CD4-positive, alpha-beta T cell (primary cell): ENCODE results near the gene TP63. TPM values are rescaled to one million over a fixed set of nuclear protein-coding genes. Genes with fewer than 3 reads are reported as not detected.

ENCODE experiments used
- ATAC-seq: fragments of 200-7000 bp; cut with Tn5 transposase; one replicate; pipeline ENCODE4 v1.10.0; 2022; ENCODE audit warnings: mild to moderate bottlenecking; ENCODE audit not compliant: poor library complexity
- CTCF ChIA-PET: fragments of 350-600 bp; sonication (Branson Sonifier 250); formaldehyde crosslinking; loops from one replicate; lab custom pipeline; 2021; ENCODE audit warnings: antibody characterized with exemption, inconsistent platforms; lab: Charles Lee
- POLR2A ChIA-PET: fragments of 350-600 bp; sonication (Branson Sonifier 250); formaldehyde crosslinking; loops from one replicate; lab custom pipeline; 2021; ENCODE audit warnings: antibody characterized with exemption, inconsistent platforms; lab: Charles Lee
- DNase-seq, 14 experiments: peaks; one replicate each; pipeline ENCODE4 v3.0.0-alpha.2; 2013 to 2020; ENCODE audit warnings: mixed read lengths in 2 of 14
- H3K27ac ChIP-seq, 2 donors: one replicate each; pipeline versions ENCODE4 v1.5.1 to v1.7.0; 2013; ENCODE audit warnings: low read length in 2 of 2, low read depth in 1 of 2, mild to moderate bottlenecking in 1 of 2
- H3K27me3 ChIP-seq, 2 experiments: 1 replicate in 1 of 2; 2 replicates in 1 of 2; pipeline versions ENCODE4 v1.6.1 to v1.7.0; 2013; ENCODE audit warnings: low read length in 2 of 2, control low read depth in 1 of 2, mild to moderate bottlenecking in 1 of 2, moderate library complexity in 1 of 2; ENCODE audit not compliant: insufficient read depth in 2 of 2, control insufficient read depth in 1 of 2
- H3K36me3 ChIP-seq: one replicate; pipeline ENCODE4 v1.6.1; 2013; ENCODE audit warnings: low read length, control low read depth; ENCODE audit not compliant: insufficient read depth
- H3K4me1 ChIP-seq: one replicate; pipeline ENCODE4 v1.6.1; 2013; ENCODE audit warnings: low read length, control low read depth; ENCODE audit not compliant: insufficient read depth
- H3K4me3 ChIP-seq: one replicate; pipeline ENCODE4 v1.5.1; 2013; ENCODE audit warnings: mild to moderate bottlenecking, low read length, moderate library complexity
- H3K9me3 ChIP-seq, 2 experiments: 1 replicate in 1 of 2; 2 replicates in 1 of 2; pipeline versions ENCODE4 v1.6.1 to v1.7.0; 2013; ENCODE audit warnings: low read length in 2 of 2, mild to moderate bottlenecking in 2 of 2, control low read depth in 1 of 2, moderate library complexity in 1 of 2; ENCODE audit not compliant: control insufficient read depth in 1 of 2, insufficient read depth in 1 of 2
- H3K27ac Mint-ChIP-seq: one replicate; pipeline ENCODE4 v1.8.0; 2020; ENCODE audit warnings: mixed read lengths
- H3K27me3 Mint-ChIP-seq: one replicate; pipeline ENCODE4 v1.8.0; 2021; ENCODE audit warnings: mixed read lengths
- H3K36me3 Mint-ChIP-seq: one replicate; pipeline ENCODE4 v1.8.0; 2021; ENCODE audit warnings: low read depth, mixed read lengths
- H3K4me1 Mint-ChIP-seq: one replicate; pipeline ENCODE4 v1.8.0; 2021; ENCODE audit warnings: low read depth, mixed read lengths
- H3K4me3 Mint-ChIP-seq: one replicate; pipeline ENCODE4 v1.8.0; 2020; ENCODE audit warnings: mild to moderate bottlenecking, mixed read lengths
- H3K9me3 Mint-ChIP-seq: one replicate; pipeline ENCODE4 v1.8.0; 2020; ENCODE audit warnings: mixed read lengths
- intact Hi-C, 2 experiments: fragments of 100-400 bp; cut with DNase I in 1 of 2; cut with micrococcal nuclease in 1 of 2; formaldehyde crosslinking; loops; one replicate each; pipeline versions ENCODE4 v1.15.1 to v1.9.0; 2023 to 2025; cut with DNase I, micrococcal nuclease
- total RNA-seq, 174 experiments: library from RNA in 2 of 174; stranded (reverse) in 2 of 174; gene quantifications; one replicate each; pipeline ENCODE4 v1.2.3 and lab custom pipeline; 2021 to 2026
- TF ChIP-seq, protein P1 (sequence below): fragments of 200-600 bp; IDR thresholded peaks from one replicate; pipeline ENCODE4 v1.8.0; 2022; ENCODE audit warnings: antibody characterized with exemption, mild to moderate bottlenecking

Gene TP63
- total RNA-seq, 2 experiments from 2014 or later = 0.31 TPM; not detected in 1

DNA sequence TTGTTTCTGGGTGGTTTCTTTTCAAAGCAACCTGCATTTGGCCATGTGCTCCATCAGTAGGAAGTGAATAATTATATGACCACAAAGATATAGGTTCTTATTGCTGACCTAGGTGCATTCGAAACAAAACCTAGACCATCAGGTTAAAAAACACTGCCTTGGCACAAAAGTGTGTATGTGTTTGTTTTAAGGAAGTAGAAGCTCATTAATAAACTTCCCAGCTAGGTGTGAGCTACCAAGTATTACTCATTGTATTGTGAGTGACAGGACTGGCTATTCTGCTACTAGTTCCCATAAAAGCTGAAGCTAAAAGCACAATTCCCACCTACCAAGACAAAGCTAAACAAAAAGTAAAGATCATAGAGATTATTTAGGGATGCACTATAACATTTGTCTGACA, 168.2 kb downstream of the TP63 start:
- TF ChIP-seq, protein P1, sequence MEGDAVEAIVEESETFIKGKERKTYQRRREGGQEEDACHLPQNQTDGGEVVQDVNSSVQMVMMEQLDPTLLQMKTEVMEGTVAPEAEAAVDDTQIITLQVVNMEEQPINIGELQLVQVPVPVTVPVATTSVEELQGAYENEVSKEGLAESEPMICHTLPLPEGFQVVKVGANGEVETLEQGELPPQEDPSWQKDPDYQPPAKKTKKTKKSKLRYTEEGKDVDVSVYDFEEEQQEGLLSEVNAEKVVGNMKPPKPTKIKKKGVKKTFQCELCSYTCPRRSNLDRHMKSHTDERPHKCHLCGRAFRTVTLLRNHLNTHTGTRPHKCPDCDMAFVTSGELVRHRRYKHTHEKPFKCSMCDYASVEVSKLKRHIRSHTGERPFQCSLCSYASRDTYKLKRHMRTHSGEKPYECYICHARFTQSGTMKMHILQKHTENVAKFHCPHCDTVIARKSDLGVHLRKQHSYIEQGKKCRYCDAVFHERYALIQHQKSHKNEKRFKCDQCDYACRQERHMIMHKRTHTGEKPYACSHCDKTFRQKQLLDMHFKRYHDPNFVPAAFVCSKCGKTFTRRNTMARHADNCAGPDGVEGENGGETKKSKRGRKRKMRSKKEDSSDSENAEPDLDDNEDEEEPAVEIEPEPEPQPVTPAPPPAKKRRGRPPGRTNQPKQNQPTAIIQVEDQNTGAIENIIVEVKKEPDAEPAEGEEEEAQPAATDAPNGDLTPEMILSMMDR = no peak
- H3K27me3 Mint-ChIP-seq = no peaks in the 10 kb centered on the region
- H3K4me3 Mint-ChIP-seq = no peak overlapping the region
- no peak overlapping the region for H3K27ac ChIP-seq
- intact Hi-C loops = no loop called here
- ChIA-PET POLR2A (interaction anchor here (0.5 kb wide), 1 partner anchor 370 kb away, joined by 3 read pairs; no protein-coding TSS in a partner anchor), CTCF (interaction anchor here (1.0 kb wide), 1 partner anchor 148 kb away, joined by 3 read pairs; no protein-coding TSS in a partner anchor)
- ATAC-seq (no peak), DNase-seq (no peak)
- no peaks in the 10 kb centered on the region for H3K27me3 ChIP-seq
- H3K9me3 Mint-ChIP-seq = no peaks in the 10 kb centered on the region
- no peaks in the 10 kb centered on the region for H3K4me1 ChIP-seq
- H3K36me3 Mint-ChIP-seq = no peaks in the 10 kb centered on the region
- no peak overlapping the region for H3K4me3 ChIP-seq
- no peaks in the 10 kb centered on the region for H3K36me3 ChIP-seq
- peaks cover 11% of the 10 kb centered on the region for H3K4me1 Mint-ChIP-seq
- no peak overlapping the region for H3K27ac Mint-ChIP-seq
- no peaks in the 10 kb centered on the region for H3K9me3 ChIP-seq

DNA sequence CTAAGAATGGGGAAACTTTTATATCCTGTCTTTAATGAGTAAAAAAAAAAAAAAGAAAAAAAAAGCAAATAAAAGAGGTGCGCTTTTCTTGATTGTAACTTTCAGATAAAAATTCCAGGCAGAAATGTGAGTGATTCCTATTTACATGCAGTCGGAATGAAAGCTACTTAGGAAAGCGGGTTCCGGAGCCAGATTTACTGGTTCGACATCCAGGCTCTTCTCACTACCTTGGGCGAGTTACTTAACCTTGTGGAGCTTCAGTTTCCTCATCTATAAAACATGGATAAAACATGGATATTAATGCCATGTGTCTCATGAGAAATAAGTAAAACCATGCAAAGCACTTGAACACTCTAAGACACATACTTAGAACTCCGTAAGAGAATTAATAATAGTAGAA, 169.2 kb downstream of the TP63 start:
- Mint-ChIP-seq H3K4me3 (no peak overlapping the region), H3K9me3 (no peaks in the 10 kb centered on the region), H3K27me3 (no peaks in the 10 kb centered on the region), H3K4me1 (peaks cover 2% of the 10 kb centered on the region), H3K36me3 (no peaks in the 10 kb centered on the region), H3K27ac (no peak overlapping the region)
- DNase-seq = no peak
- TF ChIP-seq, protein P1 = no peak
- Histone ChIP-seq H3K36me3 (no peaks in the 10 kb centered on the region), H3K4me3 (no peak overlapping the region), H3K4me1 (no peaks in the 10 kb centered on the region), H3K27ac (no peak overlapping the region), H3K9me3 (no peaks in the 10 kb centered on the region), H3K27me3 (no peaks in the 10 kb centered on the region)
- ChIA-PET POLR2A (no interaction called here), CTCF (no interaction called here)
- intact Hi-C loops = no loop called here
- no peak for ATAC-seq

DNA sequence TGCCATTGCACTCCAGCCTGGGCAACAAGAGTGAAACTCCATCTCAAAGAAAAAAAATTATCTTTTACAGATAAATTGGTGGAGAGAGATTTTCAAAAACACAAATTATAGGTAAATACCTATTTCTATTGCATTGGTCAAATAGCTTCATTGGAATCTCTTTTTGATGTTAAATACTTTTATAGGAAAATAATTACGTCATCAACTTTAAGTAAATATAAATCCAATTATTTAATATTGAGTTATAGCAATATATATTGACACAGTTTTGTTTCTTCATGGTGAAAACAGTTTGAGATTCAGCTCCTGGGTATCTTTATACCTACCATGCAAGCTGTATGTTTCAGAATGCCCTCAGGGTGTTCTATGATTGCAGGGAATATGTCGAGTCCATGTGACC, 172.1 kb downstream of the TP63 start:
- ATAC-seq = no peak
- Histone ChIP-seq H3K4me3 (no peak overlapping the region), H3K27me3 (no peaks in the 10 kb centered on the region), H3K36me3 (no peaks in the 10 kb centered on the region), H3K9me3 (no peaks in the 10 kb centered on the region), H3K27ac (no peak overlapping the region), H3K4me1 (no peaks in the 10 kb centered on the region)
- intact Hi-C loops = no loop called here
- CTCF ChIA-PET = no interaction called here
- Mint-ChIP-seq H3K4me3 (no peak overlapping the region), H3K36me3 (no peaks in the 10 kb centered on the region), H3K27me3 (no peaks in the 10 kb centered on the region), H3K27ac (no peak overlapping the region), H3K4me1 (no peaks in the 10 kb centered on the region), H3K9me3 (no peaks in the 10 kb centered on the region)
- TF ChIP-seq, protein P1 = no peak
- no peak for DNase-seq
- POLR2A ChIA-PET = no interaction called here
